HG03045 (cell line): ENCODE measurements around the gene MBTD1.
A peak's percentile ranks its signal among the peaks of the same experiment; 100 is the strongest.
"Not testable (repeated sequence)": the region's sequence is repeated elsewhere in the genome, so short reads cannot be mapped to it uniquely, and the experiment has no call there.

Source experiments
- ATAC-seq: cut with Tn5 transposase; IDR thresholded peaks from one replicate; pipeline ENCODE4 v1.9.1; 2021; ENCODE audit warnings: mild to moderate bottlenecking, moderate library complexity; ENCODE audit not compliant: unreplicated experiment

MBTD1 gene

GRCh38 chr17:51259564-51260236 lies at the start of gene MBTD1:
MBTD1 (minus strand) TSS chr17:51260049; CDS start chr17:51225161, 34,888 bp downstream.
- ATAC-seq = peak; percentile 80

- ATAC-seq = no peak
Observed at GRCh38 chr17:51305182-51305581, 45.3 kb upstream of the MBTD1 start.

DNA sequence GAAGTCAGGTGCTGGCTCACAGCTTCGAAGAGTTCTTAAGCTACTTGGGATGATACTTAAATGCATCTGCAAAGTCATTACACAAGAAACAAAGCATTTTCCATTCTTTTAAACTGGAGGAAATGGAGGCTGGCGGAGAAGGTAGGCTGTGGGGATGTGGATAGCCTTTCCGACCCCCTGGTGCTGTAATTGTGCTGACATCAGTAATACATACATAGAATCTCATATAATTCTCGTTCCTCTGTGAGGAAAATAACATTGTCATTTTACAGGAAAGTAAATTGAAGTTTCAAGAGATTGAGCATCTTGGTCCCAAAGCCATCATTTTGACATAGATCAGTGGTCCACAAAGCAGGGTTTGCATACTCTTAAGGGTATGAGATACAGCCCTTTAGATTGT lies 40.0 kb upstream of the MBTD1 start:
- ATAC-seq = no peak

DNA sequence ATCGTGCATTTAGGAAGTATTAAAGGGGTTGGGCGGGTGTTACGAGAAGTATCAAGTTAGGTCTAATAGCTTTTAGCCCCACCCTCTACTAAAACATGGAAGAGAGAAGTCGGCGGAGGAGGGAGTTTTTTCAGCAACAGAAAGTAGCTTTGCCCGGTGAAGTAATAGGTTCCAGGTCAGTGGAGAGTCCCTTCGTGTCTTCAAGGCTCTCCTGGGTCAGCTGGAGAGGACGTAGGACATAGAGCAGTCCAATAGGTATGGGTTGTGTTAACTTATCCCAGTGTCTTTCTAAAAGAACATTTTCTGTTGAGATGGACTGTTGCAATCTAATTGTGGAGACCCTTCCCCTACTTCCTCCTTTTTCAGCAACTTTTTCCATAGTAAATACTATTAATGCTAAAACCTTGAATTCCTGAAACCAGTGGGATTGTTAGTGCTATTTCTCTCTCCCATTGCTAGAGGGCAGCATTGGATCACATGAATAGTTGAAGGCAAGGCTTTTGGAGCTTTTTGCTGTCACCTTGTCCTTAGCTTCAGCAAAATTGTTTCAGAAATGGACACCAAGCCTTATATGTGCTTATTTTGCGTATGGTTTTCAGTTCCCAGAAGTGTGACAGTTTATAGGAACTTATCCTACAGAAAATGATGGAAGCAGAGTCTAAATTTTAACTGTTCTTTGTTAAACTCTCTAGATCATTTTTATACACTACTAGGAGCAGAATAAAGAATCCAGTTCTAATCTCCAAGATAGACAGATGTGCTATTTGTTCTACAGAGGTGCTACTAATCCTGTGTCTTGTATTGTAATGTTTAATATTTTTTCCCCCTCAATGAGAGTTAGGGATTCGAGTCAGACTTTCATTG lies 38.9 kb upstream of the MBTD1 start:
- ATAC-seq = no peak

DNA sequence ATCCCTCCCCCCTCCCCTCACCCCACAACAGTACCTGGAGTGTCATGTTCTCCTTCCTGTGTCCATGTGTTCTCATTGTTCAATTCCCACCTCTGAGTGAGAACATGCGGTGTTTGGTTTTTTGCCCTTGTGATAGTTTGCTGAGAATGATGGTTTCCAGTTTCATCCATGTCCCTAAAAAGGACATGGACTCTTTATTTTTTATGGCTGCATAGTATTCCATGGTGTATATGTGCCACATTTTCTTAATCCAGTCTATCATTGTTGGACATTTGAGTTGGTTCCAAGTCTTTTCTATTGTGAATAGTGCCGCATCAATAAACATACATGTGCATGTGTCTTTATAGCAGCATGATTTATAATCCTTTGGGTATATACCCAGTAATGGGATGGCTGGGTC lies 34.5 kb upstream of the MBTD1 start:
- not testable (repeated sequence) for ATAC-seq

DNA sequence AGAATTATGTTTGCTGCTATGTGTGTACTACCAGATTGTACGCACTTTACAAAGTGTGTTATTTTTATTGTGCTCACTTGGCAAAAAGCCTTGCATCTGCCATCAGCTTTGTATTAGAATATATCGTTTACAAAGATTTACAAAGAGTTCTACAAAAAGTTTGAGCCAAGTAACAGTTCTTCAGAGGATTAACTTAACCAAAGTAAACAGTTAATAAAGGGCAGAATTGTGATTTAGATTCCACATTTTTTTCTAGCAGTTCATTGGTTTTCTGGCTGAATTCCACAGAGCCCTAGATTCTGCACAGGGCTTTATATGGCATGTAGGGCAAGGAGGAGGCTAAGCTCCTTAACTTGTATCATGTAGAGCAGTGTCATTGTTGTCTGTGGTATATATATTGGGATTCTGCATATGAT lies 29.9 kb upstream of the MBTD1 start:
- ATAC-seq = no peak

GRCh38 chr17:51287412-51287811 lies 27.6 kb upstream of the MBTD1 start:
- no peak for ATAC-seq

- no peak for ATAC-seq
Observed at GRCh38 chr17:51279183-51279582, 19.3 kb upstream of the MBTD1 start.

GRCh38 chr17:51275381-51275780 lies 15.5 kb upstream of the MBTD1 start:
- no peak for ATAC-seq

DNA sequence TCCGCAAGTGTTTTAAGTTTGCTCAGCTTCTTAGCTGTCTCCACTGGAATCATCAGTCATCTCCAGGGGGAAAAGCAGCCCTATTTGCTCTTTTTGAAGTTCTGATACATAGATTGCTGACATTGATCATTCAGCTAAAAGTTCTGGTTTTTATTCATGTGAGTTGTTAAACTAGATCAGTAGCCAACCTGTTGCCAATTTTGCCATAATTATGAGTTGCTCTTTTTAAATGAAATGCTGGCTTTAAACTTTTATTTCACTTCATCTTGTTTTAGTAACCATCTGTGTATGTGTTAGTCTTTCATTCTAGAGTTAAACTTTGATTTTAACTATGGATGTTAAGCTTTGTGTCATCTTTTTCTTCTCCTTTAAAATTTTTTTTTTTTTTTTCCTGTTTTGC lies 13.0 kb upstream of the MBTD1 start:
- ATAC-seq = no peak

DNA sequence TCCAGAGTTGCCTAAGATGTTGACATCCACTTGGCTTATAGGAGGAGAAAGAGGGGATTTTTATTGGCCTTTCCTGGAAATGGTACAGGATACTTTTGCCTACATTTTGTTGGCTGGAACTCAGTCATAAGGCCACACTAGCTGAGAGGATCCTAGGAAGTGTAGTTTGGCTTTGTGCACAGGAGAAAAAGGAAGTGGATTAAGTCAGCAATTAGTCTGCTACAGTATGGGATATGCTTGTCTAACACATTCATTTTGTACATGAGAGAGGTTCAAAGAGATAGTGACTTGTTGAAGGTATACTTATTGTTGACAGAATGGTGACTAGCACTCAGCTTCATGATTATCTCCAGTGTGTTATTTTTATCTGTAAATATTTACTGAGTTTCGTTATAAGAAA lies 10.8 kb upstream of the MBTD1 start:
- ATAC-seq = no peak

DNA sequence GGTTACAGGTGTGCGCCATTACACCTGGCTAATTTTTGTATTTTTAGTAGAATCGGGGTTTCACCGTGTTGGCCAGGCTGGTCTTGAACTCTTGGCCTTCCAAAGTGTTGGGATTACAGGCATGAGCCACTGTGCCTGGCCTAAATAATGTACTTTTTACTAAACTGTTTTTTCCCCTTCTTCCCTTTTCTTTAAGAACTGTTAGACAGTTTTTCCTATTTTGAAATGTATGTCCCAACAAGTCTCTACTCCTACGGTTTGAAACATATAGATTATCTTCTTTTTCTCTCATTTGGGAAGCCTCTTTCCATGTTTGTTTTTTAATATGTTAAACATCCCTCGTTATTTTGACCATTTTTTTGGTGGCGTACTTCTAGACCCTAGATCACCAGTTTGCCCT lies 10.1 kb upstream of the MBTD1 start:
- no peak for ATAC-seq

GRCh38 chr17:51264466-51264865 lies 4.6 kb upstream of the MBTD1 start:
- ATAC-seq = not testable (repeated sequence)

- no peak for ATAC-seq
Observed at GRCh38 chr17:51263006-51263405, 3.2 kb upstream of the MBTD1 start.

- ATAC-seq = no peak
Observed at GRCh38 chr17:51261024-51261963, 1.4 kb upstream of the MBTD1 start.

DNA sequence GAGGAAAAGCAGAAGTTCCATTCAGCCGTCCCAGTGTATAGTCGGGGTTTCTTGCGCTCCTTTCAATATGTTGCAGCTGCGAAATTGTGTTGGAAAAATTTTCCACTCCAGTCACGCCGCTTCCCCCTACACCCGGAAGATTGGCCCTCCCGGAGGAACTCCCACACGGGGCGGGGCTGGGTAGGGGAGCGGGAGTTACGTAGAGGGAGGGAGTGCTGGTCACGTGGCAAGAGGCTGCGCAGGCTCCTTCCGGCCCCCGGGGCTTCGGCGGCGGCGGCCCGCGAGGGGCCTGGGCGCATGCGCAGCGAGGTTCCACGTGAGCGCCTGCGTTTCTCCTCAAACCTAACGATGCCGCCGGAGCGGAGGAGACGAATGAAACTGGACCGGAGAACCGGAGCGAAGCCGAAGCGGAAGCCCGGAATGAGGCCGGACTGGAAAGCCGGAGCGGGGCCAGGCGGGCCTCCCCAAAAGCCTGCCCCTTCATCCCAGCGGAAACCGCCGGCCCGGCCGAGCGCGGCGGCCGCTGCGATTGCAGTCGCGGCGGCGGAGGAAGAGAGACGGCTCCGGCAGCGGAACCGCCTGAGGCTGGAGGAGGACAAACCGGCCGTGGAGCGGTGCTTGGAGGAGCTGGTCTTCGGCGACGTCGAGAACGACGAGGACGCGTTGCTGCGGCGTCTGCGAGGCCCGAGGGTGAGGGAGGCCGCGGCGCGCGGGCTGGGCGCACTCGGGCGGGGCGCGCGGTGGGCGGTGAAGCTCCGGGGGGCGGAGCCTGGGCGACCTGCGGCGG lies 581 bp upstream of the MBTD1 start, which contains the start of gene UTP18:
TSS of gene UTP18 (plus strand) at position 310 of the 787 bp plus-strand sequence. CDS start at position 349, 39 bp downstream.
- ATAC-seq = peak; percentile 76

DNA sequence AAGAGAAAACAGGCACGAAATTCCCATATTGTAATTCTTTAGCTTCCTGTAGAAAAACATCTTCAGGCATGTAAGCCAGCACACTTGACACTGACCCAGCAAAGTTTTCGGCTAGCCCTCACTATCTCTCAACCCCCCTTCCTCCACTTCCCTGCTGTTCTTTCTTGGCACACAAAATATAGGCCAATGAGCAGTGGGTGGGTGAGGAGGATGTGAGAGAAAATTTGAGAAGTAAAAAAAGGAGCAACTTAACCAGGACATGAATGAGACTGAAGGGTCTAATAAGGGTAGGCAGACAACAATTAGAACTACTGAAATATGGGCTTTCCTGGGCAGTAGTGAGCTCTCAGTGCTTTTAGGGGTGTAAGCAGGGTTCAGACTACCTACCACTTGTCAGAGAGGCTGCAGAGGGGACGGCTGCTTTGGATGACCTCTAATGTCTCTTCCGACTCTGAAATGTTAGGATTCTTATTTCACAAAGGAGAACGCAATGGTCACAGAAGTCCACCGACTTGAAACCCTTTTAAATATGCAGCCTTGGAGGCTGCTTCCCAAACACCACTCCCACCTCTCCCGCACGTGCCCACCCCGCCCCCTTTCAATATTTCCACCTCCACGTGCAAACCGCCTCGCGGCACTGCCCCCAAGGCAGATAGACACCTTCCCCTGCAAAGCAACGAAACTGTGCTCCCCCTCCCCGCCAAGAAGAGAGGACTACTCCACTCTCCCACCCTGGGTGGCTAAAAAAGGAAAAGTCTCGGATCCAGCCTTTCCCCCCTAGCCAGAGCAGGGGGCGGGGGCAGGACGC lies 889 bp downstream of the MBTD1 start:
- no peak for ATAC-seq

DNA sequence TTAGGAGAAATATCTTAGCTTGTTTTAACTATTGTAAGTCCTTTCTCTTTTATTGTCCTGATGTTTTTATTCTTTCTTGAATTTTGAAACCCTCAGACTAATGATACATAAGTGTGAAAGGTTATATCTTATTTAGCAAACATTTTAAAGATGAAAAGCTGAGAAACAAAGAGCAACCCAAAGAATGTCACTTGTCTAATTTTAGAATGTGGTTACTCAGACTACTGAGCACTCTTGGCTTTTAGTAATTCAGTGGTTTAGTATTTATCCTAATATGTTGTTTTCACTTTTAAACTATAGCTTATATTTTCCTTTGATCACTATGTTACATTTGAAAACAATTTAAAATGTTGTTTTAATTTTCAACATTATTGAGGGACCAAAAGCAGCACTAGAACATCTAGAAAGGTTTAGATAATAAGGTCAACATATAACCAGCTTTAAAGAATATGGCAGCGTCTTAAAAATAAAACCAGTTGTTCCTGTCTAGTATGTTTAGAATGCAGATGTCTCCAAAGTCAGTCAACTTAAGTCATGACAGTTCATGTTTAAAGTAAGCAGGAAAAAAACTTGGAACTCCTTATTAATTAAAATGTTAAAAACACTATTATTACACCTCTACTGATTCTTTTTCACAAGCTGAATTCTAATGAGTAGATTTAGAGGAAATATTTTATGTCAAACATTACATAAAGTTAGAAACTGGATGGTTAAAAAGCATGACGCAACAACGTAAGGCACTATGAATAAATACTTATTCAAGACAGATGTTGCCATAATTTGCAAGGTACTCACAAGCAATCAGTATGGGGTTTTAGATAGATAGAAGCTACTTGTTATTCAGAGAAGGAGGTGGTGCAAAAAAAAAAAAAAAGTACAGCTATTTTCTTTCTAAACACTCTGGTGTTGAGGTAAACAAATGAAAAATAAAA lies 2.4 kb downstream of the MBTD1 start:
- ATAC-seq = no peak
